Measurements from ENCODE around the gene LY6G5B.

LY6G5B gene

DNA sequence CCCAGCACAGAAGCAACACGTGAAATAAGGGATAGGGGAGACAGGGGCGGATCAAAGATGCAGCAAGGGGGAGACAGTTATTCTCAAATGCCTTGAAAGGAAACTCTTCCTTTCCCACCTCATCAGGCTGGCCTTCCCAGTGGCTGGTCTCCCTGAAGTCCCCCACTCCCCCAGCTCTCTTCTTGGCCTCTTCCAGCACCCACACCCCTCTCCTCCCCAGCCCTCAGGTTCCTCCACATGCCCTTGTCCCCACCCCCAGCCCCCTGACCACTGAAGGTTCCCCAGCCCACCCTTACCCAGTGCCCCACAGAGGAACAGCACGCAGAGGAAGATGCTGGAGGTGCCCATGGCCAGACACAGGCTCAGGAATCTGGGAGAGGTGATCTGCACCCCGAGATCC lies 43.7 kb downstream of the LY6G5B start:
- in situ Hi-C loops (cut with MboI; ENCODE audit: low sequenced_read_pairs) = no loop called here

DNA sequence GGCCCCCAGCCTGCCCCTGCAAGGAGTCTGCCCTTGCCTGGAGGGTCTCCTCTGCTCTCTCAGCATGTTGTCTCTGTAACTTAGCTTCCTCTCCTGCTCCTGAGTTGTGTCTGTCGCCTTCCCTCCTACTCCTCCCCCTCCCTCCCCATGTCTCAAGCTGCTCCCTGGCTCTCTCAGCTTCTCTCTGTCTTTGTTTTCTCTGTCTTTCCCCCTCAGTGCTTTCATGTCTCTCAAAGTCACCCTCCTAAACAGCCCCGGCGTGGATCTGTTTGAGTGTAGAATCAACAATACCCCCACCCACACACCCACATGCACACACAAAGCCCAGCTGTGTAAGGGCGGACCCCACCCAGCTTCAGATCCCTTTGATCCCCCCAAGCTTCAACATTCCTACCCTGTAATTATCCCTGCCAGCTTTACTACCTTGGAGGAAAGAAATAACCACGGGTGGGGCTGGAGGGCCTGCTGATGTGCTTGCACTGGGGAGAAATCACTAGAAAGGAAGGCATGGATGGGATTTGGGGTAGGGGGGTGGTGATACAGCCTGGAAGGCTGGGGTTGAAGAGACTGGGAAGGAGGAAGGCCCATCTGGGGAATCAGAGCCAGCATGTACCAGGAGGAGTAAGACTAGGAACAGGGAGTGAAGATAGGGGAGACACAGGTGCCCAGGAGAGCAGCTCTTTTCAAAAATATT lies 44.4 kb downstream of the LY6G5B start:
- in situ Hi-C loops (cut with MboI; ENCODE audit: low sequenced_read_pairs) = no loop called here

GRCh38 chr6:31715022-31715958 lies 45.5 kb downstream of the LY6G5B start, which contains the start of gene LY6G6D:
TSS of gene LY6G6D (plus strand) at chr6:31715348. CDS start at chr6:31715356, 8 bp downstream.
- in situ Hi-C loops (cut with MboI; ENCODE audit: low sequenced_read_pairs) = no loop called here

DNA sequence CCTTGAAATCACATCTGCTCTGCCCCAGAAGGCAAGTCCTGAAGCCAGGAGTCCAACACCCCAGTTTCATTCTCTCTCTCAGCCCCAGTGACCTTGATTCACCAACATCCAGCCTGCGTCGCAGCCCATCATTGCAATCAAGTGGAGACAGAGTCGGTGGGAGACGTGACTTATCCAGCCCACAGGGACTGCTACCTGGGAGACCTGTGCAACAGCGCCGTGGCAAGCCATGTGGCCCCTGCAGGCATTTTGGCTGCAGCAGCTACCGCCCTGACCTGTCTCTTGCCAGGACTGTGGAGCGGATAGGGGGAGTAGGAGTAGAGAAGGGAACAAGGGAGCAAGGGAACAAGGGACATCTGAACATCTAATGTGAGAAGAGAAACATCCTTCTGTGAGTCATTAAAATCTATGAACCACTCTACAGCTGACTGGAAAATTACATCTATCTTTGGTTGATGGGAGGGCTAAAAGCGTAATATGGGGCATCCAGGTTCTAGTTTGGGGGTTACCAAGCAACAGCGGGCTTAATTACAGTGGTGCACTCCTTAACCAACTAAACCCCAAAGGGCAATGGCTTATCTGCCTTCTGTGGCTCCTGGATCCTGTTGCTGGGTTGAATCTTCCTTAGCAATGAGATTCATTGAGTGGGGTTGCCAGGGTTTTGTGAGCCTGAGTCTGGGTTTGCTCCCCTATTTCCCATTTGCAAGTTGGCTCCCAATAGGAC lies 47.9 kb downstream of the LY6G5B start:
- in situ Hi-C loops (cut with MboI; ENCODE audit: low sequenced_read_pairs) = no loop called here

- in situ Hi-C loops (cut with MboI; ENCODE audit: low sequenced_read_pairs) = no loop called here
These were observed 48.5 kb downstream of the LY6G5B start for GRCh38 chr6:31718265-31718664.

DNA sequence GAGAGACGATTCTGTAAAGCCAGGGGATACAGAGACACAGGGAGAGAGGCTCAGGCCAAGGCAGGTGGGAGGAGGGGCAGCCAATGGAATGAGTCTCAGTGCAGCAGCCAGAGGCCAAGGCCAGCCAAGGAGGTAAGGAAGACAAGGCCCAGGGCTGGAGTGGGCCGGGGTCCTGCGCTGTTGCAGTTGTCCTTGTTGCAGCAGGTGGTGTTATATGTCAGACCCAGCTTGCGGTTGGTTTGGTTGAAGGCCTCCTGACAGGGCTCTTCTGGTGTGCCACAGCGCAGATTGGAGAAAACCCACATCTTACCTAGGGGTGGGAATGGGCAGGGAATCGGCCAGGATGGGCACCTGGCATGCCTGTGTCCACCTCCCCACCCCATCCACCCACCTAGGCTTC lies 49.2 kb downstream of the LY6G5B start:
- in situ Hi-C loops (cut with MboI; ENCODE audit: low sequenced_read_pairs) = no loop called here

DNA sequence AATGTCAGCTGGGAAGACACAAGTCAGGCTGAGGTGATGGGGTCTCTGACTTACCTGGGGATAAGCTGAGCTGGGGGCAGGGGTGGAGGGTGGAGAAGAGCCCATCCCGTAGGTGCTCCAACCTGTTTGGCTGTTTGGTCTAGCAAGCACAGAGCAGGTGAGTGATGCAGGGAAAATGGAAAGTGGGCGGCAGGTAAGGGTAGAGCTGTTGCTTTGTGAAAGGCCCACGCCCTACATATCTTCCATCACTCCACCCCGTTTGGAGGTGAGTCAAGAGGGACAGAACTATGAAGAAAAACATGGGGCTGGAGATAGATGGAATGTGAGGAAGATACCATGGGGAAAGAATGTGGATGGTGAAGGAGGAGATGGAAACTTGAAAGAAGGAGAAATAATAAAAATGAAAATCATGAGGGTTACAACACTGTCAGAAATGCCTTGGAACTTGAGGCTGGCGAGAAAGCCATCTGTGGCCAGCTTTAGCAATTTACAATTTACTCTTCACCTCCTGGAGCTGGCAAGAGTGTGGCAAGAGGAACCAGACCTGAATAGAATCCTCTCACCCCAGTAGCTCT lies 50.5 kb downstream of the LY6G5B start:
- in situ Hi-C loops (cut with MboI; ENCODE audit: low sequenced_read_pairs) = no loop called here

- in situ Hi-C loops (cut with MboI; ENCODE audit: low sequenced_read_pairs) = no loop called here
These were observed 51.7 kb downstream of the LY6G5B start, which contains the start of gene LY6G6C for GRCh38 chr6:31721351-31722020. TSS of gene LY6G6C (minus strand) at chr6:31721746. CDS start at chr6:31721679, 67 bp downstream.

DNA sequence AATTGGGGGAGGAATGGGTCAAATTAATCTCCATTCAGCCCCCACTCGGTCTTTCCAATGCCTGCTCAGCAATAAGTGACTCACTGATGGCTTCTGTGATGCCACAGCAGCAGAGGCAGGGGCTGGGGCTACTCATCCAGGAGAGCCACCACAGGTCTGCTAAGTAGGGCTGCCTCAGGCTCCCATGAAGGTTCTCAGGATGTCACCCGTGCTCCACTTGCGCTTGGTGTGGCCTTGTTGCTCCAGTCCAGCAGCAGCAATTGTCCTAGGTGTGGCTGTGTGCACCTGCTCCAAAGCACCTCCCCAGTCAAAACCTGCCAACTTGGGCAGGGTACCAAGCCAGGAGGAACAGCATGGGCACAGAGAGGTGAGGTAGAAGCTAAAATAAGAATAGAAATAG lies 52.4 kb downstream of the LY6G5B start:
- in situ Hi-C loops (cut with MboI; ENCODE audit: low sequenced_read_pairs) = no loop called here
